ENCODE data around the gene PDGFB. TPM values are rescaled to one million over a fixed set of nuclear protein-coding genes. Genes with fewer than 3 reads are reported as not detected.

PDGFB gene
- total RNA-seq, 1 experiment from 2014 or later = 13.1 TPM

DNA sequence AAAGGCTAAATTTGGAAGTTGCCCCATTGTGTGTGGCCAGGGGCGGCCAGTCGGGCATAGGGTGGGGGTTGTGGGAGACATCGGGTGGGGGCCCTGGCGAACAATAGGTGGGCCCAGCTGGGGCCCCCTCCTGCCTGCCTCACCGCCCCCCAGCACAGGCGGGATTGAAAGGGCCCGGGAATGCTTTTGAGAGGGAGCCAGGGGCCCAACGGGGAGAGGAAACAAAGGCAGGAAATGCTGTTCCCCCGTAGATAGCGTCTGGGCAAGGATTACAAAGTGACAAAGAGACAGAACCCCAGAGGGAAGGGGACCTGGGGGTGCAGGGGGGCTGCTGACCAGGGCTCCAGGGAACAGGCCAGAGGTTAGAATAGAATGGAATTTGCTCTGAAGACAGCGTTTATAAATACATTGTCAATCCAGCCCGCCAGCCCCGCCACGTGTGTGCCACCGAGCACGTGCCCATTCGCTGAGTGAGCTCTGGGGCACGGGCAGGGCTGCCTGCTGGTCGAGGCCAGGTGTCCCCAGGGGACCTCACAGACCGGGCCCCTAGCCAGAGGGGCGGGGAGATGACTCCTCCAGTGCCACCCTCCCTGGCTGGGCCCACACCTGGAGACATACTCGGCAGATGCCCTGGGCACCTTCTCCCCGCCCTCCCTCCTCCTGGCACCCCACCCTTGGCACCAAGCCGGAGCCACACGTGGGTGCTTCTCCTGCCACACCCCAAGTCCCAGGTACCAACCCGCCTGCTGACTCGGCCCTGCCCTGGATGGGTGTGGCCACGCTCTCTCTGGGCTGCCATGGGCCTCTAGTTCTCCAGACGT lies 9.7 kb downstream of the PDGFB start:
- H3K27me3 ChIP-seq (ENCODE audit: insufficient read depth, low read length) = no peaks in the 10 kb centered on the region
- H3K9me3 ChIP-seq (ENCODE audit: control insufficient read depth in 1 of 2, insufficient read depth in 1 of 2, low read depth in 1 of 2, low read length in 2 of 2) = no peaks in the 10 kb centered on the region
- peak overlapping the region; percentile 37 for H3K4me2 ChIP-seq (ENCODE audit: low read length)
- H2AFZ ChIP-seq (ENCODE audit: low read depth, low read length, poor library complexity, severe bottlenecking) = no peak overlapping the region
- ChIA-PET CTCF (no interaction called here), POLR2A (interaction anchor here (1.0 kb wide), 1 partner anchor 10 kb away, joined by 3 read pairs; the partner anchor contains the start of gene PDGFB), RAD21 (ENCODE audit: low non-redundant PET in 1 of 2, low total read pairs in 2 of 2, uncharacterized antibody in 2 of 2, unreplicated experiment in 2 of 2) (no interaction called here)
- peak; percentile 59 for ATAC-seq
- H3K4me3 ChIP-seq (replicated peaks in 1 of 2; ENCODE audit: low read depth in 1 of 2, low read length in 2 of 2) = no peak overlapping the region
- no peak overlapping the region for H3K27ac ChIP-seq (ENCODE audit: low read depth, low read length)
- H3K9me2 ChIP-seq (ENCODE audit: insufficient read depth) = no peaks in the 10 kb centered on the region
- peaks cover 0 to 8% of the 10 kb centered on the region in 2 experiments; a peak in 1 of 4 replicates for H3K36me3 ChIP-seq (ENCODE audit: control insufficient read depth in 1 of 2, insufficient read depth in 2 of 2, low read length in 2 of 2)
- no TSS peak for BruUV-seq (replicated peaks)
- H3K4me1 ChIP-seq (ENCODE audit: control insufficient read depth in 1 of 2, insufficient read depth in 2 of 2, low read length in 2 of 2) = peaks cover 41 to 59% of the 10 kb centered on the region in 2 experiments
- H3K9ac ChIP-seq (ENCODE audit: low read length) = 0 out of 2 replicates have a peak overlapping the region, but pooled peaks have one; percentile 11
- TF ChIP-seq SIN3A (IDR thresholded peaks at IDR 0.05; ENCODE audit: low read depth) = no peak
- TF ChIP-seq EGR1 (IDR thresholded peaks at IDR 0.05; ENCODE audit: low read depth) = no peak
- TF ChIP-seq, protein P1, sequence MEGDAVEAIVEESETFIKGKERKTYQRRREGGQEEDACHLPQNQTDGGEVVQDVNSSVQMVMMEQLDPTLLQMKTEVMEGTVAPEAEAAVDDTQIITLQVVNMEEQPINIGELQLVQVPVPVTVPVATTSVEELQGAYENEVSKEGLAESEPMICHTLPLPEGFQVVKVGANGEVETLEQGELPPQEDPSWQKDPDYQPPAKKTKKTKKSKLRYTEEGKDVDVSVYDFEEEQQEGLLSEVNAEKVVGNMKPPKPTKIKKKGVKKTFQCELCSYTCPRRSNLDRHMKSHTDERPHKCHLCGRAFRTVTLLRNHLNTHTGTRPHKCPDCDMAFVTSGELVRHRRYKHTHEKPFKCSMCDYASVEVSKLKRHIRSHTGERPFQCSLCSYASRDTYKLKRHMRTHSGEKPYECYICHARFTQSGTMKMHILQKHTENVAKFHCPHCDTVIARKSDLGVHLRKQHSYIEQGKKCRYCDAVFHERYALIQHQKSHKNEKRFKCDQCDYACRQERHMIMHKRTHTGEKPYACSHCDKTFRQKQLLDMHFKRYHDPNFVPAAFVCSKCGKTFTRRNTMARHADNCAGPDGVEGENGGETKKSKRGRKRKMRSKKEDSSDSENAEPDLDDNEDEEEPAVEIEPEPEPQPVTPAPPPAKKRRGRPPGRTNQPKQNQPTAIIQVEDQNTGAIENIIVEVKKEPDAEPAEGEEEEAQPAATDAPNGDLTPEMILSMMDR (IDR thresholded peaks at IDR 0.05 in 2 of 3, conservative IDR thresholded peaks at IDR 0.05 in 1 of 3; ENCODE audit: borderline replicate concordance in 1 of 3, insufficient read depth in 1 of 3, low read depth in 2 of 3, low read length in 2 of 3) = no peak
- TF ChIP-seq, protein P2, sequence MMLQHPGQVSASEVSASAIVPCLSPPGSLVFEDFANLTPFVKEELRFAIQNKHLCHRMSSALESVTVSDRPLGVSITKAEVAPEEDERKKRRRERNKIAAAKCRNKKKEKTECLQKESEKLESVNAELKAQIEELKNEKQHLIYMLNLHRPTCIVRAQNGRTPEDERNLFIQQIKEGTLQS (IDR thresholded peaks at IDR 0.05) = no peak
- TF ChIP-seq, protein P3, sequence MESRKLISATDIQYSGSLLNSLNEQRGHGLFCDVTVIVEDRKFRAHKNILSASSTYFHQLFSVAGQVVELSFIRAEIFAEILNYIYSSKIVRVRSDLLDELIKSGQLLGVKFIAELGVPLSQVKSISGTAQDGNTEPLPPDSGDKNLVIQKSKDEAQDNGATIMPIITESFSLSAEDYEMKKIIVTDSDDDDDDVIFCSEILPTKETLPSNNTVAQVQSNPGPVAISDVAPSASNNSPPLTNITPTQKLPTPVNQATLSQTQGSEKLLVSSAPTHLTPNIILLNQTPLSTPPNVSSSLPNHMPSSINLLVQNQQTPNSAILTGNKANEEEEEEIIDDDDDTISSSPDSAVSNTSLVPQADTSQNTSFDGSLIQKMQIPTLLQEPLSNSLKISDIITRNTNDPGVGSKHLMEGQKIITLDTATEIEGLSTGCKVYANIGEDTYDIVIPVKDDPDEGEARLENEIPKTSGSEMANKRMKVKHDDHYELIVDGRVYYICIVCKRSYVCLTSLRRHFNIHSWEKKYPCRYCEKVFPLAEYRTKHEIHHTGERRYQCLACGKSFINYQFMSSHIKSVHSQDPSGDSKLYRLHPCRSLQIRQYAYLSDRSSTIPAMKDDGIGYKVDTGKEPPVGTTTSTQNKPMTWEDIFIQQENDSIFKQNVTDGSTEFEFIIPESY (IDR thresholded peaks at IDR 0.05; ENCODE audit: extremely low read depth, insufficient replicate concordance, low read length) = no peak
- no peak for TF ChIP-seq YY1 (IDR thresholded peaks at IDR 0.05; ENCODE audit: extremely low read depth, insufficient replicate concordance, low read depth, low read length)
- no peak for TF ChIP-seq CEBPB (IDR thresholded peaks at IDR 0.05; ENCODE audit: low read depth)
- TF ChIP-seq SP1 (IDR thresholded peaks at IDR 0.05; ENCODE audit: low read depth) = no peak
- peaks cover 29% of the 10 kb centered on the region; the same call in 1 of the 2 replicates for H3K79me2 ChIP-seq (ENCODE audit: insufficient read depth, low read length)
- no peak for DNase-seq (ENCODE audit: low read depth, low spot score)
- intact Hi-C loops (cut with micrococcal nuclease) = no loop called here
- H4K20me1 ChIP-seq (ENCODE audit: insufficient read depth) = no peaks in the 10 kb centered on the region

Measured in HCT116 (cell line).